Mucosa of rectum (tissue), 2 donors: ENCODE measurements around the gene ARID4B.

Experiments
- H3K27ac ChIP-seq, 2 donors: one replicate each; pipeline ENCODE4 v1.7.0; 2013; ENCODE audit warnings: inconsistent platforms in 2 of 2, low read depth in 2 of 2, low read length in 2 of 2
- H3K27me3 ChIP-seq, 2 donors: one replicate each; pipeline ENCODE4 v1.7.0; 2013; ENCODE audit warnings: low read length in 2 of 2; ENCODE audit not compliant: control insufficient read depth in 2 of 2, insufficient read depth in 2 of 2
- H3K36me3 ChIP-seq, 2 donors: one replicate each; pipeline ENCODE4 v1.7.0; 2013; ENCODE audit warnings: low read length in 2 of 2; ENCODE audit not compliant: control insufficient read depth in 2 of 2, insufficient read depth in 2 of 2
- H3K4me1 ChIP-seq, 2 donors: one replicate each; pipeline ENCODE4 v1.7.0; 2013; ENCODE audit warnings: low read length in 2 of 2, mild to moderate bottlenecking in 1 of 2; ENCODE audit not compliant: control insufficient read depth in 2 of 2, insufficient read depth in 2 of 2
- H3K4me3 ChIP-seq, 2 donors: one replicate each; pipeline ENCODE4 v1.7.0; 2013; ENCODE audit warnings: low read length in 2 of 2
- H3K9ac ChIP-seq, 2 donors: one replicate each; pipeline ENCODE4 v1.7.0; 2013; ENCODE audit warnings: low read length in 2 of 2, low read depth in 1 of 2, mild to moderate bottlenecking in 1 of 2
- H3K9me3 ChIP-seq, 2 donors: one replicate each; pipeline ENCODE4 v1.7.0; 2013; ENCODE audit warnings: low read length in 2 of 2; ENCODE audit not compliant: control insufficient read depth in 2 of 2
- donor health status: healthy.
- donor health status: Normal muscosa, but diverticular disease.

The ARID4B gene

DNA sequence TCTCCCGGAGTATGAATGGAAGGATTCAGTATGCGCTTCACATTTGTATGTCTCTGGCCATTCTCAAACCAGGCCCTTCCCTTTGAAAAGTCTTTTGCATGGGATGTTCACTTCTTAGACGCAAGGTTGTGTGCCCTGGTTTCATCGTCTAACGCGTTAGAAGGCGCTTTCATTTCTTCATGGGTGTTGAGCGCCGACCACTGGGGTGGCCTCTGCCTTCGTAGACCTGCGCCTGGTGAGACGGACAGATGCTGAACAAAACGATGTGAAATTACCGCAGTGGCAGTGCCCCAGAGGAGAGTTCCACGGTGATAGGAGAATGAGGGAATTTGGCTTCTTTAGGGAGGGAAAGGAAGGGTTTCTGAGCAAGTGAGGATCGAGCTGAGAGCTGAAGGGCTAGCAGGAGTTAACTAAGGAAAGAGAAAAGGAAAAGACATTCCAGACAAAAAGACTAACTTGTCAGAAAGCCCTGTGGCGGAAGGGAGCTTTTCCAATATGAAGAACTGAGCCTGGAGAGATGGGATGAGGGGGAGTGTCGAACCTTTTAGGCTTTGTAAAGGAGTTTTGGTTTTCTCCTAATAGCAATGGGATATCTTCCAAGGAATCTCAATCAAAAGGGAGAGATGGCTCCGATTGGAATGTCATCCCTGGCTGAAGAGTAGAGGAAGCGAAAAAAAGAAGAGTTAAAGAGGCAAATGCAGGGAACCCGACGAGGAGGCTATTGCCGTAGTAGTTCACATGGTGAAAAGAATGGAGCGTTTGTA is 1.3 kb upstream of the ARID4B start:
- no peaks in the 10 kb centered on the region for H3K9me3 ChIP-seq
- no peaks in the 10 kb centered on the region for H3K27me3 ChIP-seq
- H3K4me1 ChIP-seq: peaks cover 17 to 28% of the 10 kb centered on the region in 2 donors
- peak overlapping the region; percentile 70 to 95 for H3K9ac ChIP-seq
- peak overlapping the region; percentile 93 to 96 for H3K27ac ChIP-seq
- H3K4me3 ChIP-seq: peak overlapping the region; percentile 72 to 99
- H3K36me3 ChIP-seq: no peaks in the 10 kb centered on the region

GRCh38 chr1:235328271-235329138 is 526 bp upstream of the ARID4B start, which contains the start of gene GGPS1:
GGPS1 (plus strand) TSS chr1:235328570; CDS start chr1:235335265, 6,695 bp downstream.
- peak within 1 kb of the TSS; percentile 95 to 96 for H3K27ac ChIP-seq
- H3K4me3 ChIP-seq: peak within 1 kb of the TSS; percentile 89 to 99
- H3K4me1 ChIP-seq: peaks cover 17 to 28% of the 10 kb centered on the region in 2 donors
- H3K27me3 ChIP-seq: no peaks in the 10 kb centered on the region
- no peaks in the 10 kb centered on the region for H3K9me3 ChIP-seq
- H3K36me3 ChIP-seq: no peaks in the 10 kb centered on the region
- H3K9ac ChIP-seq: peak within 1 kb of the TSS; percentile 90 to 95

DNA sequence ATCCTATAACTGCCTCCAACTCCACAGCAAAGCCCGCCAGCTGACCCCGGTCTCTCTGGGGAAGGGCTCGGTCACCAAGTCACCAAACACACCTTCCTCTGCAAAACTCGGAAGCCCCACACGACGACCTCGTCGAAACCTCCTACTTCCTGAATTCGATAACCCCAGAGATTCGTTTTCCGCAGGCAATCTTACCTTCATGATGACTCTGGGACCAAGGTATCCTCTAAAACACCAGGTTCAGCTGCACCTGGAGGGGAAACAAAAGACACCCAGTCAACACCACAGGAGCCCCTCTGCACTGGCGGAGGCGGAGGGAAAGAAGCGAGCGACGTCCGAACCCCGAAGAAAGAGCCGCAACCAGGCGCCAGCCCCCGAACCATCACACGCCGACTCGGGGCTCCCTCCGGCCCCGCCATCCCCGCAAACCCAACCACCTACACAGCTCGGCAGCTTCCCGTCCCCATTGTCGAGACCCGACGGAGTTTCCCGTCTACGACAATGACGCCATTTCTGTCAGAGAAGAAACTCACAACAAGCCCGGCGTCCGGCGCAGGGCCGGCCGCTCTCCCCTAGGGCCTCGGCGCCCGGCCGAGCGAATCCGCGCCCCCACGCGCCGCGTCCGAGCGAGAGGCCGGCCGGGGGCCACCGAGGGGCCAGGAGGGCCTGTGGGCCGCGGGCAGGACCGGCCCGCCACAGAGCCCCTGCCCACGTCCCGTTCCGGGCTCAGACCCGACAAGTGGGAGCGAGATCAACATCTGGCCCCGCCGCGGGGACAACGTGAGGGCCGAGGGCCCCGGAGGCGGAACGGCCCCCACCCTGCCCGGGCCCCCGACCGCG is 1.0 kb downstream of the ARID4B start:
- Histone ChIP-seq H3K4me3 (peak overlapping the region; percentile 89 to 92), H3K4me1 (peaks cover 17 to 28% of the 10 kb centered on the region in 2 donors), H3K9ac (peak overlapping the region; percentile 90 to 92), H3K9me3 (no peaks in the 10 kb centered on the region), H3K27me3 (no peaks in the 10 kb centered on the region), H3K27ac (peak overlapping the region; percentile 93 to 95), H3K36me3 (no peaks in the 10 kb centered on the region)

GRCh38 chr1:235325854-235326253 is 2.1 kb downstream of the ARID4B start:
- H3K9ac ChIP-seq: peak overlapping the region; percentile 31 to 48
- H3K27me3 ChIP-seq: no peaks in the 10 kb centered on the region
- no peaks in the 10 kb centered on the region for H3K9me3 ChIP-seq
- no peak overlapping the region for H3K27ac ChIP-seq
- H3K36me3 ChIP-seq: peaks cover 0 to 1% of the 10 kb centered on the region in 2 donors
- H3K4me3 ChIP-seq: peak overlapping the region; percentile 89 to 92
- H3K4me1 ChIP-seq: peaks cover 17 to 26% of the 10 kb centered on the region in 2 donors

GRCh38 chr1:235325139-235325538 is 2.8 kb downstream of the ARID4B start:
- H3K27me3 ChIP-seq: no peaks in the 10 kb centered on the region
- peaks cover 0 to 4% of the 10 kb centered on the region in 2 donors for H3K36me3 ChIP-seq
- H3K9me3 ChIP-seq: no peaks in the 10 kb centered on the region
- no peak overlapping the region for H3K9ac ChIP-seq
- peak overlapping the region in 1 of 2 donors; percentile 92 for H3K4me3 ChIP-seq
- H3K27ac ChIP-seq: no peak overlapping the region
- H3K4me1 ChIP-seq: peaks cover 12 to 21% of the 10 kb centered on the region in 2 donors

- Histone ChIP-seq H3K36me3 (peaks cover 0 to 4% of the 10 kb centered on the region in 2 donors), H3K9me3 (no peaks in the 10 kb centered on the region), H3K27ac (no peak overlapping the region), H3K4me1 (peaks cover 12 to 16% of the 10 kb centered on the region in 2 donors), H3K4me3 (peak overlapping the region in 1 of 2 donors; percentile 5), H3K9ac (no peak overlapping the region), H3K27me3 (no peaks in the 10 kb centered on the region)
Observed at GRCh38 chr1:235324296-235324695, 3.7 kb downstream of the ARID4B start.

GRCh38 chr1:235320521-235321179 is 7.3 kb downstream of the ARID4B start:
- Histone ChIP-seq H3K36me3 (peaks cover 4 to 9% of the 10 kb centered on the region in 2 donors), H3K4me1 (peaks cover 7 to 9% of the 10 kb centered on the region in 2 donors), H3K4me3 (no peak overlapping the region), H3K27ac (no peak overlapping the region), H3K27me3 (no peaks in the 10 kb centered on the region), H3K9me3 (no peaks in the 10 kb centered on the region), H3K9ac (no peak overlapping the region)

DNA sequence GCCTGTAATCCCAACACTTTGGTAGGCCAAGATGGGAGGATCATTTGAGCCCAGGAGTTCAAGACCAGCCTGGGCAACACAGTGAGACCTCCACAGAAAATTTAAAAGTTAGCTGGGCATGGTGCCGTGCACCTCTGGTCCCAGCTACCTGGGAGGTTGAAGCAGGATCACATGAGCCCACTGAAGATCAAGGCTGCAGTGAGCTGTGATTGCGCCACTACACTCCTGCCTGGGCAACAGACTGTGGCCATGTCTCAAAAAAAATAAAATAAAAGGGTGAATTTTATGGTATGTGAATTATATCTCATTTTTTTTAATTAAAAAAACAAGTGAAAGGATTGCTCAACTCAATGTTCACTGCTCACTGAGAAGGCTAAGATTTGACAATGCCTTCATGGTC is 8.7 kb downstream of the ARID4B start:
- H3K4me3 ChIP-seq: no peak overlapping the region
- no peaks in the 10 kb centered on the region for H3K4me1 ChIP-seq
- H3K9ac ChIP-seq: no peak overlapping the region
- no peak overlapping the region for H3K27ac ChIP-seq
- H3K9me3 ChIP-seq: no peaks in the 10 kb centered on the region
- no peaks in the 10 kb centered on the region for H3K27me3 ChIP-seq
- H3K36me3 ChIP-seq: peaks cover 4 to 9% of the 10 kb centered on the region in 2 donors

- Histone ChIP-seq H3K4me1 (no peaks in the 10 kb centered on the region), H3K27ac (no peak overlapping the region), H3K9ac (no peak overlapping the region), H3K4me3 (no peak overlapping the region), H3K9me3 (no peaks in the 10 kb centered on the region), H3K36me3 (peaks cover 4 to 9% of the 10 kb centered on the region in 2 donors), H3K27me3 (no peaks in the 10 kb centered on the region)
Observed at GRCh38 chr1:235317168-235317567, 10.8 kb downstream of the ARID4B start.
